SKM-1 (cell line): ENCODE results near the gene SHISAL2A.

ENCODE experiments used
- DNase-seq: peaks from one replicate; lab custom pipeline; 2025; ENCODE audit not compliant: unreplicated experiment; lab: John Stamatoyannopoulos, UW

The SHISAL2A gene

GRCh38 chr1:52615489-52616042 lies 17.4 kb upstream of the SHISAL2A start:
- DNase-seq: no peak

GRCh38 chr1:52621950-52622349 lies 11.0 kb upstream of the SHISAL2A start:
- DNase-seq: no peak

- DNase-seq: no peak
These were observed 9.2 kb upstream of the SHISAL2A start for GRCh38 chr1:52623812-52624211.

- no peak for DNase-seq
These were observed 5.9 kb upstream of the SHISAL2A start for GRCh38 chr1:52627028-52627427.

GRCh38 chr1:52628614-52629324 lies 4.2 kb upstream of the SHISAL2A start:
- no peak for DNase-seq

GRCh38 chr1:52629325-52629643 lies 3.7 kb upstream of the SHISAL2A start:
- DNase-seq: no peak

- DNase-seq: no peak
These were observed 3.3 kb upstream of the SHISAL2A start for GRCh38 chr1:52629667-52630066.

- DNase-seq: peak; percentile 59
These were observed 1.1 kb upstream of the SHISAL2A start for GRCh38 chr1:52631759-52632331.

GRCh38 chr1:52633291-52633754 lies 355 bp downstream of the SHISAL2A start:
- DNase-seq: no peak

- no peak for DNase-seq
These were observed 1.1 kb downstream of the SHISAL2A start for GRCh38 chr1:52634111-52634510.

GRCh38 chr1:52635321-52636089 lies 2.5 kb downstream of the SHISAL2A start:
- DNase-seq: no peak

- peak; percentile 96 for DNase-seq
These were observed 4.0 kb downstream of the SHISAL2A start for GRCh38 chr1:52636721-52637695.

GRCh38 chr1:52637946-52638345 lies 5.0 kb downstream of the SHISAL2A start:
- DNase-seq: no peak

GRCh38 chr1:52640697-52641096 lies 7.7 kb downstream of the SHISAL2A start:
- no peak for DNase-seq

GRCh38 chr1:52641307-52641706 lies 8.3 kb downstream of the SHISAL2A start:
- no peak for DNase-seq

GRCh38 chr1:52645261-52645660 lies 12.3 kb downstream of the SHISAL2A start:
- no peak for DNase-seq

GRCh38 chr1:52651904-52652303 lies 18.9 kb downstream of the SHISAL2A start:
- no peak for DNase-seq

- no peak for DNase-seq
These were observed 20.4 kb downstream of the SHISAL2A start for GRCh38 chr1:52653207-52653849.

GRCh38 chr1:52654063-52654462 lies 21.1 kb downstream of the SHISAL2A start:
- DNase-seq: no peak

- no peak for DNase-seq
These were observed 24.7 kb downstream of the SHISAL2A start for GRCh38 chr1:52657702-52658101.
